Esophagus muscularis mucosa (tissue), 4 donors: Measurements from ENCODE around the gene TSC2. TPM values are rescaled to one million over a fixed set of nuclear protein-coding genes. Genes with fewer than 3 reads are reported as not detected.

Source experiments
- DNase-seq: peaks from one replicate; pipeline ENCODE4 v3.0.0-alpha.2; 2017; ENCODE audit errors: extremely low spot score
- H3K27ac ChIP-seq, 4 donors: fragments of 200-600 bp; sonication (generic); replicated peaks in 1 of 4; 1 replicate in 3 of 4; 2 replicates in 1 of 4; pipeline ENCODE4 v1.5.1; 2016 to 2019; ENCODE audit warnings: mild to moderate bottlenecking in 1 of 4
- H3K27me3 ChIP-seq, 4 donors: fragments of 200-600 bp; sonication (generic); one replicate each; pipeline versions ENCODE4 v1.5.1 to v1.6.0; 2016 to 2019
- H3K36me3 ChIP-seq, 4 donors: fragments of 200-600 bp; sonication (generic); one replicate each; pipeline ENCODE4 v1.5.1; 2016 to 2019
- H3K4me1 ChIP-seq, 4 donors: fragments of 200-600 bp; sonication (generic); one replicate each; pipeline ENCODE4 v1.5.1; 2016 to 2019
- H3K4me3 ChIP-seq, 4 donors: fragments of 200-600 bp; sonication (generic); 1 replicate in 2 of 4; 2 replicates in 2 of 4; pipeline ENCODE4 v1.5.1; 2016 to 2019; ENCODE audit warnings: mild to moderate bottlenecking in 4 of 4, moderate library complexity in 1 of 4
- H3K9me3 ChIP-seq, 4 donors: fragments of 200-600 bp; sonication (generic); 1 replicate in 3 of 4; 2 replicates in 1 of 4; pipeline ENCODE4 v1.5.1; 2016 to 2019
- EP300 ChIP-seq: sonication (generic); formaldehyde crosslinking; IDR thresholded peaks from one replicate; pipeline ENCODE4 v1.6.1; 2017; ENCODE audit warnings: antibody characterized with exemption
- POLR2A ChIP-seq: fragments of 450-650 bp; IDR thresholded peaks from one replicate; pipeline ENCODE4 v1.6.1; 2017; ENCODE audit warnings: antibody characterized with exemption, moderate library complexity, mild to moderate bottlenecking, low read depth
- POLR2AphosphoS5 ChIP-seq, 2 donors: sonication (generic); formaldehyde crosslinking; IDR thresholded peaks; one replicate each; pipeline ENCODE4 v1.6.1; 2017; ENCODE audit warnings: antibody characterized with exemption in 2 of 2
- WGBS: methylation state at CpG from one replicate; pipeline ENCODE4 v1.1.5; 2018; 5-methylcytosine and 5-hydroxymethylcytosine counted together
- intact Hi-C: fragments of 100-400 bp; cut with DNase I; formaldehyde crosslinking; loops from one replicate; pipeline ENCODE4 v1.15.1; 2023
- total RNA-seq, 4 donors: library from RNA; depleted of rRNA; stranded (reverse); fragments of >200 nt; gene quantifications; one replicate each; pipeline versions ENCODE4 v1.1.0 to v1.2.1, GENCODE V29; 2016
- TF ChIP-seq, protein P1 (sequence below), 3 experiments: fragments of 200-600 bp in 2 of 3; fragments of 450-650 bp in 1 of 3; sonication (generic) in 2 of 3; IDR thresholded peaks; one replicate each; pipeline ENCODE4 v1.5.1; 2017 to 2019; ENCODE audit warnings: antibody characterized with exemption in 3 of 3, mild to moderate bottlenecking in 2 of 3, moderate library complexity in 1 of 3

The TSC2 gene
- total RNA-seq, 4 donors from 2014 or later: 41.3 to 71.7 (median 52.0) TPM

DNA sequence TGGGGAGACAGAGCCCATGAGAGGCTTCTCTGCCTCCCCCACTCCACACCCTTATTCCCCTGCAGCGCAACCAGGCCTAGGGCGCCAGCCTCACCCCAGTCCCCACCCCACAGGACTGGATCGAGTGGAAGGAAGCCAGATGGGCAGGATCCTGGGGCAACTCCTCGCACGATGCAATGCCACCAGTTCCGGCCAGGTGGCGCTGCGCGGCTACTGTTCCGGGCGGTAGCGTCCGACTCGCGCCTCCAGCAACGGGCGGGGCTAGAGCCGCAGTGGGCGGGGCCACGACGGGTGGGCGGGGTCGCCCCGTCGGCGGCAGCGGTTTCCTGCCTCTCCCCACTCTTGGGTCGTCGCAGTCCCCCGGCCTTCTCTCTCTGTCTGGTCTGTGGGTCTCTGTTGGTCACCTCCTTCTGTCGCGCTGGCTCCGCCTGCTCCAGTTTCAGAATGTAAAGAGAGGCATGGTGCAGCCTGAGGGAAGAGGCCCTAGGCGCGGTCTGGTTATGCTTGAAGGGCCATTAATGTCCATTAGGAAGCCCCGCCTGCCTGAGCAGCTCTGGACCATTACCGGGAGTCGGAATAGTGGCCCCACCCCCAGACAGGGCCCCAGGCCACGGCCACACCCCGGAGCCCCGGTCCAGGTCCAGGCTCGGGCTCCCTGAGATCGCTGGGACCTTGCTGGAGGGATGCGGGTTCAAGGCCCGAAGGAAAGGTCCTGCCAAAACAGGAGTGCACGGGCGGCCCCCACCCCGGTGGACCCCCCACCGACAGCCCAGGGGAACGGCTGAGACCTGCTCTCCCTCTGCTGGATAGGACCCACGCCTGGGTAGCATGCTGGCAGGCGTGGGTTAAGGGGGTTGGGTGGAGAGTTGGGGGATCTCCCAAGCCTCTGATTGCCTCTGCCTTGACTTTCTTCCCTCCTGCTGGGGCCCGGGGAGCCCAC, 24.4 kb upstream of the TSC2 start:
- peak overlapping the region; percentile 33 to 50 (median 44) for H3K4me3 ChIP-seq
- H3K9me3 ChIP-seq: no peaks in the 10 kb centered on the region
- DNase-seq: peak; percentile 98
- peak overlapping the region; percentile 63 to 74 (median 70) for H3K27ac ChIP-seq
- TF ChIP-seq, protein P1, sequence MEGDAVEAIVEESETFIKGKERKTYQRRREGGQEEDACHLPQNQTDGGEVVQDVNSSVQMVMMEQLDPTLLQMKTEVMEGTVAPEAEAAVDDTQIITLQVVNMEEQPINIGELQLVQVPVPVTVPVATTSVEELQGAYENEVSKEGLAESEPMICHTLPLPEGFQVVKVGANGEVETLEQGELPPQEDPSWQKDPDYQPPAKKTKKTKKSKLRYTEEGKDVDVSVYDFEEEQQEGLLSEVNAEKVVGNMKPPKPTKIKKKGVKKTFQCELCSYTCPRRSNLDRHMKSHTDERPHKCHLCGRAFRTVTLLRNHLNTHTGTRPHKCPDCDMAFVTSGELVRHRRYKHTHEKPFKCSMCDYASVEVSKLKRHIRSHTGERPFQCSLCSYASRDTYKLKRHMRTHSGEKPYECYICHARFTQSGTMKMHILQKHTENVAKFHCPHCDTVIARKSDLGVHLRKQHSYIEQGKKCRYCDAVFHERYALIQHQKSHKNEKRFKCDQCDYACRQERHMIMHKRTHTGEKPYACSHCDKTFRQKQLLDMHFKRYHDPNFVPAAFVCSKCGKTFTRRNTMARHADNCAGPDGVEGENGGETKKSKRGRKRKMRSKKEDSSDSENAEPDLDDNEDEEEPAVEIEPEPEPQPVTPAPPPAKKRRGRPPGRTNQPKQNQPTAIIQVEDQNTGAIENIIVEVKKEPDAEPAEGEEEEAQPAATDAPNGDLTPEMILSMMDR (IDR thresholded peaks at IDR 0.05): peak; percentile 99
- TF ChIP-seq POLR2AphosphoS5 (IDR thresholded peaks at IDR 0.05) (peak; percentile 71 to 84), POLR2A (no peak), EP300 (no peak)
- intact Hi-C loops: loop anchor here (1.0 kb wide), 1 partner anchor 116 kb away; no protein-coding TSS in a partner anchor
- H3K36me3 ChIP-seq: no peaks in the 10 kb centered on the region
- WGBS: 22% methylated on average over 11 of the region's 53 CpGs
- H3K4me1 ChIP-seq: peaks cover 47 to 72% (median 68%) of the 10 kb centered on the region in 4 donors
- H3K27me3 ChIP-seq: peaks cover 0 to 43% (median 25%) of the 10 kb centered on the region in 4 donors

DNA sequence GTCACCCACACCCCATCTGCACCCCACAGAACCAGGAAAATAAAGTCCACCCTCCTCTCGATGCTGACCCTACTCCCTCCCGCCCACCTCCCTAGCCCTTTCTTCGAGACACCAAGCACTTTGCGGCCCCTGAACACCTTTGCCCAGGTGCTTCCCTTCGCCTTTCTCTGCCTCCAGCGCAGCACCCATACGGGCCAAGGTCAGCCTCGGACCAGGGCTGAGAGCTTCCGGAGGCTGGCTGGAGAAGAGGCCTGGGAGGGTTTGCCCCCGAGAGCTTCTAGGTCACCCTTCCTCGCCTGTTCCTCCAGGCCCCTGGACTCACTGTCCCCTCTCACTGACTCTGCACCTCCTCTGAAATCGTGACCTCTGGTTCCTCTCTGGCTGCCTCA, 23.8 kb upstream of the TSC2 start:
- intact Hi-C loops: no loop called here
- Histone ChIP-seq H3K4me3 (peak overlapping the region in 3 of 4 donors; percentile 33 to 50 (median 46)), H3K27ac (peak overlapping the region; percentile 63 to 74 (median 70)), H3K9me3 (no peaks in the 10 kb centered on the region), H3K27me3 (peaks cover 0 to 36% (median 23%) of the 10 kb centered on the region in 4 donors), H3K4me1 (peaks cover 50 to 79% (median 74%) of the 10 kb centered on the region in 4 donors), H3K36me3 (peaks cover 0 to under 1% (median 0%) of the 10 kb centered on the region in 4 donors)
- TF ChIP-seq, protein P1 (IDR thresholded peaks at IDR 0.05): no peak
- TF ChIP-seq EP300: no peak
- 85% methylated on average over 12 of the region's 12 CpGs for whole genome bisulfite sequencing
- DNase-seq: no peak

DNA sequence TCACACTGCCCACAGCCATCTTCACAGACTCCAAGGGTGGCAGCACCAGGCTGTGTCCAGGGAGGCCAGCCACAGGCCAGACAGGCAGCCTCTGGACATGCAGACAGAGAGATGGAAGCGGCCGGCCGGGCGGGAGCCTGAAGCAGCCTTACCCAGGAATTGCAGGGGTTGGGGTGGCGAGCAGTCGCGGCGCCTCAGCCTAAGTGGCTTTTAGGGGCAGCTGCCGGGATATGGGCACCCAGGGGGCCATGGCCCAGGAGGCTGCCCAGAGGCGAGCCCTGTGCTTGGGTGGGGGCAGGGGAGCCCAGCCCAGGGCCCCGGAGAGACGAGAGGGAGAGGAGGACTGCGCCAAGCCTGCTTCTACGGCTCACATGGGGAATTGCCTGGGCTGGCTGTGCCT, 22.5 kb upstream of the TSC2 start:
- H3K27me3 ChIP-seq: peaks cover 0 to 24% (median 11%) of the 10 kb centered on the region in 4 donors
- peaks cover 44 to 79% (median 77%) of the 10 kb centered on the region in 4 donors for H3K4me1 ChIP-seq
- TF ChIP-seq EP300: no peak
- TF ChIP-seq, protein P1 (IDR thresholded peaks at IDR 0.05): no peak
- intact Hi-C loops: no loop called here
- peaks cover 0 to 13% (median 8%) of the 10 kb centered on the region in 4 donors for H3K36me3 ChIP-seq
- H3K27ac ChIP-seq: no peak overlapping the region
- H3K4me3 ChIP-seq: no peak overlapping the region
- H3K9me3 ChIP-seq: no peaks in the 10 kb centered on the region
- 100% methylated on average over 4 of the region's 14 CpGs for WGBS
- no peak for DNase-seq

DNA sequence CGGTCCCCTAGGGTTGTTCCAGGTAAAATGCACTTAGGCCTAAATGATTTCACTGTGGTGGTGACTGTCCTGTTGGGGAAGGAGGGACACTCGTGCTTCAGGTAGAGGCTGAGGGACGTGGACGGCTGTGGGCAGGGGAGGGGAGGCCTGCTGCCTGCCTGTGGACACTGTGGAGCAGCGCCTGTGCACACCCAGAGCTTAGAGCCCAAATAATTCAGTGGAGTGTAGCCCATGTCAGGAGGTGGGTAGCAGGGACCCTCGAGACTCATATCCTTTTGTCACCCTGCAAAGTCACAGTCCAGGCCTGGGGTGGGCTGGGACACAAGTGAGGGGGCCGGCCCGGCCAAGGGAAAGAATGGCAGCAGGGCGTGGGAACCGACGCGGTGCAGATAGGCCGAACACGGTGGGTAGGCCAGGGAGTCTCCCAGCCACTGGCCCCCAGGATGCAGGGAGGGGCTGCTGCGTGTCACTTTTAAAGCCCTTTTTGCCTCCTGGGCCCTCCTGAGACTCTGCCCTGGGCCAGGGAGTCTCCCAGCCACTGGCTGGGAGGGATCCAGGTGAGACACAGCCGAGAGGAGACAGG, 21.8 kb upstream of the TSC2 start:
- TF ChIP-seq, protein P1 (IDR thresholded peaks at IDR 0.05): no peak
- no peak for TF ChIP-seq POLR2AphosphoS5 (IDR thresholded peaks at IDR 0.05)
- TF ChIP-seq POLR2A: no peak
- no peak for TF ChIP-seq EP300
- Histone ChIP-seq H3K4me1 (peaks cover 42 to 77% (median 73%) of the 10 kb centered on the region in 4 donors), H3K4me3 (peak overlapping the region; percentile 78 to 87 (median 80)), H3K36me3 (peaks cover 0 to 16% (median 13%) of the 10 kb centered on the region in 4 donors), H3K9me3 (no peaks in the 10 kb centered on the region), H3K27ac (peak overlapping the region; percentile 67 to 77 (median 73)), H3K27me3 (peaks cover 0 to 16% (median 4%) of the 10 kb centered on the region in 4 donors)
- DNase-seq: no peak
- WGBS: 86% methylated on average over 13 of the region's 16 CpGs
- intact Hi-C loops: no loop called here
